HFF-Myc (cell line): ENCODE data around the gene EEF2.
"Not testable (repeated sequence)": the region's sequence is repeated elsewhere in the genome, so short reads cannot be mapped to it uniquely, and the experiment has no call there.

Source experiments
- DNase-seq: peaks from one replicate; pipeline ENCODE4 v3.0.0-alpha.2; 2011; ENCODE audit warnings: low read depth; ENCODE audit errors: extremely low read depth
- H3K4me3 ChIP-seq: replicated peaks from 2 replicates; pipeline ENCODE4 v1.5.1; 2011; ENCODE audit warnings: low read depth, mild to moderate bottlenecking, control low read depth, low read length
- CTCF ChIP-seq: IDR thresholded peaks from 2 replicates; pipeline ENCODE4 v1.5.1; 2012; ENCODE audit warnings: mild to moderate bottlenecking, low read depth, low read length, control low read depth; ENCODE audit errors: missing control alignments

EEF2 gene

GRCh38 chr19:3970808-3971598, 14.3 kb downstream of the EEF2 start, which contains the start of gene DAPK3:
DAPK3 (minus strand) TSS chr19:3971099; CDS start chr19:3969735, 1,364 bp downstream.
- peak; percentile 95 for DNase-seq
- peak within 1 kb of the TSS; percentile 84 for H3K4me3 ChIP-seq
- TF ChIP-seq CTCF: no peak

GRCh38 chr19:3970313-3970807, 14.9 kb downstream of the EEF2 start:
- TF ChIP-seq CTCF: no peak
- H3K4me3 ChIP-seq: peak overlapping the region; percentile 84

GRCh38 chr19:3969435-3970312, 15.6 kb downstream of the EEF2 start:
- DNase-seq: no peak
- peak overlapping the region; percentile 84 for H3K4me3 ChIP-seq
- peak; percentile 23 for TF ChIP-seq CTCF

More at GRCh38 chr19:3970313-3970807, 14.9 kb downstream of the EEF2 start:
- DNase-seq: no peak

- no peak for TF ChIP-seq CTCF
- peak overlapping the region; percentile 84 for H3K4me3 ChIP-seq
- DNase-seq: peak; percentile 100
These were observed 16.5 kb downstream of the EEF2 start for GRCh38 chr19:3968556-3969434.

- DNase-seq: not testable (repeated sequence)
- H3K4me3 ChIP-seq: 0 out of 2 replicates have a peak overlapping the region, but pooled peaks have one; percentile 4
These were observed 17.3 kb downstream of the EEF2 start for GRCh38 chr19:3967983-3968382.

GRCh38 chr19:3966051-3967017, 18.9 kb downstream of the EEF2 start:
- H3K4me3 ChIP-seq: no peak overlapping the region
- DNase-seq: no peak
- TF ChIP-seq CTCF: no peak
